Measurements from ENCODE around the gene GRIN2A. TPM values are rescaled to one million over a fixed set of nuclear protein-coding genes. Genes with fewer than 3 reads are reported as not detected.

Gene GRIN2A
- total and polyA plus RNA-seq, 2 of the 13 experiments (the other 11 are each of a cell fraction or from before 2014, with no cell fraction given), result not detected

GRCh38 chr16:9943121-9943520, 239.1 kb downstream of the GRIN2A start:
- no TSS peak for BruUV-seq (replicated peaks)
- Histone ChIP-seq H3K4me2 (ENCODE audit: low read depth, low read length) (no peak overlapping the region), H3K4me1 (ENCODE audit: insufficient read depth, low read length) (no peaks in the 10 kb centered on the region), H3K9ac (ENCODE audit: insufficient read depth, low read depth, low read length) (no peak overlapping the region), H4K20me1 (ENCODE audit: insufficient read depth, low read length) (no peaks in the 10 kb centered on the region), H2AFZ (ENCODE audit: low read length) (no peak overlapping the region), H3K79me2 (ENCODE audit: insufficient read depth, low read length) (no peaks in the 10 kb centered on the region), H3K27me3 (ENCODE audit: control insufficient read depth in 1 of 2, insufficient read depth in 2 of 2, low read length in 2 of 2) (peaks cover 2 to 4% of the 10 kb centered on the region in 2 experiments; a peak in 1 of 5 replicates), H3K4me3 (replicated peaks in 1 of 3; ENCODE audit: insufficient read depth in 1 of 3, low read depth in 2 of 3, low read length in 3 of 3) (no peak overlapping the region), H3K36me3 (replicated peaks in 1 of 2; ENCODE audit: control insufficient read depth in 1 of 2, insufficient read depth in 2 of 2, low read length in 2 of 2) (no peaks in the 10 kb centered on the region), H3K27ac (ENCODE audit: extremely low read length, insufficient read depth, low read length) (no peak overlapping the region), H3K9me3 (ENCODE audit: low read length) (no peaks in the 10 kb centered on the region)
- DNase-seq (ENCODE audit: low spot score) (no peak), ATAC-seq (no peak), FAIRE-seq (no peak)
- CTCF ChIA-PET (ENCODE audit: low intra/inter-chr PET ratio, low total read pairs), result no interaction called here
- intact Hi-C loops (cut with micrococcal nuclease; ENCODE audit: unreplicated experiment), result no loop called here
- 17% methylated on average over 5 of the region's 5 CpGs for WGBS (ENCODE audit: low lambda C conversion rate)
- TF ChIP-seq ZNF780A (CRISPR knock-in tag; IDR thresholded peaks at IDR 0.05) (no peak), ZNF30 (CRISPR knock-in tag; IDR thresholded peaks at IDR 0.05) (no peak), SYNCRIP (IDR thresholded peaks at IDR 0.05; ENCODE audit: insufficient read depth, low read depth, low read length) (no peak), PAX8 (CRISPR knock-in tag; IDR thresholded peaks at IDR 0.05; ENCODE audit: borderline replicate concordance) (no peak)
- POLR2A ChIA-PET, result no interaction called here
- in situ Hi-C loops (cut with HindIII; ENCODE audit: extremely low pct_ligation_motif_present, low pct_unique_long_range_greater_than_20kb), result no loop called here

- no peaks in the 10 kb centered on the region for H3K79me2 ChIP-seq (ENCODE audit: insufficient read depth, low read length)
- H2AFZ ChIP-seq (ENCODE audit: low read length), result no peak overlapping the region
- no peaks in the 10 kb centered on the region for H3K36me3 ChIP-seq (replicated peaks in 1 of 2; ENCODE audit: control insufficient read depth in 1 of 2, insufficient read depth in 2 of 2, low read length in 2 of 2)
- H4K20me1 ChIP-seq (ENCODE audit: insufficient read depth, low read length), result no peaks in the 10 kb centered on the region
- DNase-seq (ENCODE audit: low spot score) (no peak), ATAC-seq (no peak), FAIRE-seq (no peak)
- TF ChIP-seq ZNF749 (CRISPR knock-in tag; IDR thresholded peaks at IDR 0.05; ENCODE audit: borderline replicate concordance) (no peak), PTBP1 (IDR thresholded peaks at IDR 0.05; ENCODE audit: low read depth, low read length, poor library complexity, severe bottlenecking) (no peak), CEBPG (CRISPR knock-in tag; IDR thresholded peaks at IDR 0.05) (no peak), HOMEZ (CRISPR knock-in tag; IDR thresholded peaks at IDR 0.05; ENCODE audit: low read depth) (no peak), GZF1 (CRISPR knock-in tag; IDR thresholded peaks at IDR 0.05) (no peak), XRCC5 (optimal IDR thresholded peaks at IDR 0.05; ENCODE audit: low read length) (no peak), RNF219 (CRISPR knock-in tag; IDR thresholded peaks at IDR 0.05) (no peak), ONECUT2 (CRISPR knock-in tag; IDR thresholded peaks at IDR 0.05) (no peak)
- no peak overlapping the region for H3K9ac ChIP-seq (ENCODE audit: insufficient read depth, low read depth, low read length)
- no peak overlapping the region for H3K4me3 ChIP-seq (replicated peaks in 1 of 3; ENCODE audit: insufficient read depth in 1 of 3, low read depth in 2 of 3, low read length in 3 of 3)
- POLR2A ChIA-PET, result no interaction called here
- in situ Hi-C loops (cut with HindIII; ENCODE audit: extremely low pct_ligation_motif_present, low pct_unique_long_range_greater_than_20kb) (no loop called here), intact Hi-C loops (cut with micrococcal nuclease; ENCODE audit: unreplicated experiment) (no loop called here)
- 19% methylated on average over 3 of the region's 3 CpGs for WGBS (ENCODE audit: low lambda C conversion rate)
- CTCF ChIA-PET (ENCODE audit: low intra/inter-chr PET ratio, low total read pairs), result no interaction called here
- no peak overlapping the region for H3K27ac ChIP-seq (ENCODE audit: extremely low read length, insufficient read depth, low read length)
- H3K9me3 ChIP-seq (ENCODE audit: low read length), result no peaks in the 10 kb centered on the region
- no peak overlapping the region for H3K4me2 ChIP-seq (ENCODE audit: low read depth, low read length)
- no peaks in the 10 kb centered on the region for H3K4me1 ChIP-seq (ENCODE audit: insufficient read depth, low read length)
- no TSS peak for BruUV-seq (replicated peaks)
- peaks cover 2 to 9% of the 10 kb centered on the region in 2 experiments; a peak in 1 of 5 replicates for H3K27me3 ChIP-seq (ENCODE audit: control insufficient read depth in 1 of 2, insufficient read depth in 2 of 2, low read length in 2 of 2)
Observed at GRCh38 chr16:9941245-9941644, 241.0 kb downstream of the GRIN2A start.

Data from HepG2 (cell line).